Gastroesophageal sphincter (tissue), 4 donors: Measurements from ENCODE around the gene LPIN1. TPM values are rescaled to one million over a fixed set of nuclear protein-coding genes. Genes with fewer than 3 reads are reported as not detected.

Experiments used
- ATAC-seq: fragments of 150-250 bp; one replicate; pipeline ENCODE4 v1.9.1; 2016; ENCODE audit warnings: mild to moderate bottlenecking, moderate library complexity
- H3K27ac ChIP-seq, 4 donors: fragments of 200-600 bp; sonication (generic) in 3 of 4; 1 replicate in 3 of 4; 2 replicates in 1 of 4; pipeline ENCODE4 v1.5.1; 2016 to 2019
- H3K27me3 ChIP-seq: fragments of 200-600 bp; sonication (generic); one replicate; pipeline ENCODE4 v1.5.1; 2019
- H3K36me3 ChIP-seq, 2 donors: fragments of 200-600 bp; sonication (generic); one replicate each; pipeline ENCODE4 v1.5.1; 2019; ENCODE audit warnings: control low read depth in 1 of 2
- H3K4me1 ChIP-seq, 3 donors: fragments of 200-600 bp; sonication (generic); 1 replicate in 2 of 3; 2 replicates in 1 of 3; pipeline ENCODE4 v1.5.1; 2016 to 2019; ENCODE audit warnings: control low read depth in 2 of 3
- H3K4me3 ChIP-seq, 2 donors: fragments of 200-600 bp; sonication (generic); one replicate each; pipeline ENCODE4 v1.5.1; 2019; ENCODE audit warnings: mild to moderate bottlenecking in 1 of 2, moderate library complexity in 1 of 2
- H3K9me3 ChIP-seq, 3 donors: fragments of 200-600 bp; sonication (generic); one replicate each; pipeline ENCODE4 v1.5.1; 2017 to 2019; ENCODE audit warnings: control low read depth in 2 of 3
- CTCF ChIP-seq, 4 experiments: fragments of 200-600 bp in 2 of 4; fragments of 450-650 bp in 2 of 4; sonication (generic) in 1 of 4; IDR thresholded peaks; one replicate each; pipeline ENCODE4 v1.5.1; 2017 to 2019; ENCODE audit warnings: antibody characterized with exemption in 4 of 4, mild to moderate bottlenecking in 2 of 4, moderate library complexity in 2 of 4
- EP300 ChIP-seq: sonication (generic); formaldehyde crosslinking; IDR thresholded peaks from one replicate; pipeline ENCODE4 v1.6.1; 2017; ENCODE audit warnings: antibody characterized with exemption, mild to moderate bottlenecking
- POLR2A ChIP-seq, 2 donors: fragments of 450-650 bp; IDR thresholded peaks; one replicate each; pipeline ENCODE4 v1.6.1; 2017; ENCODE audit warnings: antibody characterized with exemption in 2 of 2, mild to moderate bottlenecking in 2 of 2, moderate library complexity in 1 of 2
- POLR2AphosphoS5 ChIP-seq: sonication (generic); formaldehyde crosslinking; IDR thresholded peaks from one replicate; pipeline ENCODE4 v1.6.1; 2017; ENCODE audit warnings: antibody characterized with exemption
- WGBS, 2 donors: methylation state at CpG; one replicate each; pipeline ENCODE4 v1.1.5; 2018; ENCODE audit warnings: low coverage in 1 of 2; 5-methylcytosine and 5-hydroxymethylcytosine counted together
- total RNA-seq, 4 donors: library from RNA; depleted of rRNA; stranded (reverse); fragments of >200 nt; gene quantifications; one replicate each; pipeline ENCODE4 v1.1.0, GENCODE V29; 2016

Gene LPIN1
- total RNA-seq, 4 donors from 2014 or later: 47.3 to 70.1 (median 50.0) TPM

- no peak for ATAC-seq
- 87 to 88% methylated on average over 4 to 5 of the region's 8 CpGs for WGBS, 2 donors
- TF ChIP-seq POLR2AphosphoS5: no peak
- TF ChIP-seq CTCF (IDR thresholded peaks at IDR 0.05): no peak
- no peak for TF ChIP-seq POLR2A (IDR thresholded peaks at IDR 0.05)
- no peak for TF ChIP-seq EP300
- Histone ChIP-seq H3K36me3 (no peaks in the 10 kb centered on the region), H3K27me3 (no peaks in the 10 kb centered on the region), H3K27ac (peak overlapping the region in 2 of 4 donors; percentile 65 to 78), H3K4me1 (peaks cover 6 to 63% (median 36%) of the 10 kb centered on the region in 3 donors), H3K4me3 (no peak overlapping the region), H3K9me3 (no peaks in the 10 kb centered on the region)
Observed at GRCh38 chr2:11752906-11753305, 6.5 kb downstream of the LPIN1 start.

- no peak for ATAC-seq
- no peaks in the 10 kb centered on the region for H3K36me3 ChIP-seq
- no peaks in the 10 kb centered on the region for H3K27me3 ChIP-seq
- H3K27ac ChIP-seq: peak overlapping the region in 3 of 4 donors; percentile 65 to 78 (median 67)
- 17 to 25% methylated on average over 4 to 5 of the region's 5 CpGs for WGBS, 2 donors
- peaks cover 6 to 57% (median 32%) of the 10 kb centered on the region in 3 donors for H3K4me1 ChIP-seq
- TF ChIP-seq EP300 (no peak), POLR2AphosphoS5 (peak; percentile 37)
- H3K4me3 ChIP-seq: no peak overlapping the region
- H3K9me3 ChIP-seq: no peaks in the 10 kb centered on the region
Observed at GRCh38 chr2:11753452-11753885, 7.0 kb downstream of the LPIN1 start.

GRCh38 chr2:11753886-11754699, 7.7 kb downstream of the LPIN1 start:
- peaks cover 6 to 55% (median 29%) of the 10 kb centered on the region in 3 donors for H3K4me1 ChIP-seq
- H3K9me3 ChIP-seq: no peaks in the 10 kb centered on the region
- WGBS, 2 donors: 8% methylated on average over 2 of the region's 15 CpGs; no CpG with 5 or more reads in 1 of the 2 donors
- TF ChIP-seq POLR2AphosphoS5 (peak; percentile 26), EP300 (no peak)
- peak overlapping the region; percentile 32 to 78 (median 66) for H3K27ac ChIP-seq
- peak; percentile 63 for ATAC-seq
- H3K36me3 ChIP-seq: no peaks in the 10 kb centered on the region
- no peaks in the 10 kb centered on the region for H3K27me3 ChIP-seq
- no peak overlapping the region for H3K4me3 ChIP-seq

- no peak for TF ChIP-seq EP300
- no peak for TF ChIP-seq POLR2AphosphoS5
- no peak for TF ChIP-seq CTCF (IDR thresholded peaks at IDR 0.05)
- no peak for TF ChIP-seq POLR2A (IDR thresholded peaks at IDR 0.05)
- Histone ChIP-seq H3K27ac (peak overlapping the region in 3 of 4 donors; percentile 65 to 78 (median 67)), H3K9me3 (no peaks in the 10 kb centered on the region), H3K4me3 (no peak overlapping the region), H3K27me3 (no peaks in the 10 kb centered on the region), H3K4me1 (peaks cover 6 to 49% (median 25%) of the 10 kb centered on the region in 3 donors), H3K36me3 (no peaks in the 10 kb centered on the region)
- 44% methylated on average over 1 of the region's 2 CpGs; no CpG with 5 or more reads in 1 of the 2 donors for WGBS, 2 donors
- no peak for ATAC-seq
Observed at GRCh38 chr2:11754700-11755015, 8.2 kb downstream of the LPIN1 start.

GRCh38 chr2:11757101-11757500, 10.7 kb downstream of the LPIN1 start:
- 57 to 60% methylated on average over 3 to 4 of the region's 4 CpGs for WGBS, 2 donors
- TF ChIP-seq CTCF (IDR thresholded peaks at IDR 0.05) (no peak), POLR2A (IDR thresholded peaks at IDR 0.05) (no peak), POLR2AphosphoS5 (no peak), EP300 (no peak)
- Histone ChIP-seq H3K27me3 (no peaks in the 10 kb centered on the region), H3K4me3 (no peak overlapping the region), H3K36me3 (no peaks in the 10 kb centered on the region), H3K4me1 (peaks cover 6 to 28% (median 20%) of the 10 kb centered on the region in 3 donors), H3K27ac (no peak overlapping the region), H3K9me3 (no peaks in the 10 kb centered on the region)
- ATAC-seq: no peak

- Histone ChIP-seq H3K36me3 (peaks cover 0 to under 1% of the 10 kb centered on the region in 2 donors), H3K4me1 (peaks cover 6 to 21% (median 15%) of the 10 kb centered on the region in 3 donors), H3K27me3 (no peaks in the 10 kb centered on the region), H3K27ac (no peak overlapping the region), H3K4me3 (no peak overlapping the region), H3K9me3 (no peaks in the 10 kb centered on the region)
- no peak for TF ChIP-seq EP300
- TF ChIP-seq POLR2A (IDR thresholded peaks at IDR 0.05): no peak
- no peak for TF ChIP-seq CTCF (IDR thresholded peaks at IDR 0.05)
- TF ChIP-seq POLR2AphosphoS5: no peak
- WGBS, 2 donors: 100% methylated on average over 1 to 4 of the region's 4 CpGs
- ATAC-seq: no peak
Observed at GRCh38 chr2:11758187-11758586, 11.8 kb downstream of the LPIN1 start.
